Iris pigment epithelial cell (primary cell): Measurements from ENCODE around the gene SPRR2G.
"Not testable (repeated sequence)": the region's sequence is repeated elsewhere in the genome, so short reads cannot be mapped to it uniquely, and the experiment has no call there.

Source experiments
- DNase-seq: peaks from one replicate; pipeline ENCODE4 v3.0.0-alpha.2; 2011; ENCODE audit warnings: low read depth

SPRR2G gene

GRCh38 chr1:153113416-153113815, 37.3 kb downstream of the SPRR2G start, which contains the start of gene SPRR2F:
Gene SPRR2F, minus strand, starts transcription at chr1:153113516. Its CDS starts 783 bp downstream, at chr1:153112733.
- no peak for DNase-seq

GRCh38 chr1:153112454-153112853, 38.2 kb downstream of the SPRR2G start:
- not testable (repeated sequence) for DNase-seq

GRCh38 chr1:153100245-153100644, 50.4 kb downstream of the SPRR2G start:
- no peak for DNase-seq
